ENCODE results near the gene LARGE1. TPM values are rescaled to one million over a fixed set of nuclear protein-coding genes. Genes with fewer than 3 reads are reported as not detected.

Gene LARGE1
- polyA plus RNA-seq, 3 donors = 24.5 to 27.2 (median 26.6) TPM

DNA sequence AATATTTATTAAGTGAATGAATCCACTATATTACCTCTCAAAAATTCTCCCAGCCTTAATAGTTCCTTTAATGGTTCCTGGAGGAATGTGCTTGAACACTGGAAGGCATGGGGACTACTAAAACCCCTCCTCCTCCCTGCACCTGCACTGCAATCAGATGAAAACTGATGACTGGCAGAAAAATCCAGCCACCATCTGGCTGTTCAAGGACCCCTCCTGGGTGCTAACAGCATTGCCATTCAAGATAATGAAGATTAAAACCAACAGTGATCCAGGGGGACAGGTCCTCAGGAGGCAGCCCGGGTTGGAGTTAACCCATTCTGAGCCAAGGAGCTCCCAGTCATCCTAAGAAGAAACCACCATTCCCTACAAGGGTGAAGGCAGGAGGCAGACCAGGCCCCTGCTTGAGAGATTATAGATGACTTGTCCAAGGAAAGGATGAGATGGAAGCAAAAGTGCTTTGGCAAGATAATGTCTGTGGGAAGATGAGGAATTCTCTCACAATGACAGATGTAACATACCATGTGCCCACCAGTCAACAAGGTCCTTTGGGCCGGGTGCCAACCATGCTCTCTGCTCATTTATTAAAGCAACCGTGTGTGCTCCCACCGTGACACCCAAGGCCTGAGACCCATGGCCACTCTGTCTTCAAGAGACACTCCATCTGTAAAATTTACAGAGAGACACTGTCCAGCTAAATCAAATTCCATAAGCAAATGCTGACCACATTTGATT is 90.6 kb downstream of the LARGE1 start:
- no peak for DNase-seq (ENCODE audit: low read depth in 3 of 3, low spot score in 2 of 3)

- no peak for DNase-seq (ENCODE audit: low read depth in 3 of 3, low spot score in 2 of 3)
Observed at GRCh38 chr22:33828302-33828701, 92.0 kb downstream of the LARGE1 start.

- no peak for DNase-seq (ENCODE audit: low read depth in 3 of 3, low spot score in 2 of 3)
Observed at GRCh38 chr22:33825761-33826160, 94.5 kb downstream of the LARGE1 start.

- no peak for DNase-seq (ENCODE audit: low read depth in 3 of 3, low spot score in 2 of 3)
Observed at GRCh38 chr22:33823552-33823951, 96.7 kb downstream of the LARGE1 start.

DNA sequence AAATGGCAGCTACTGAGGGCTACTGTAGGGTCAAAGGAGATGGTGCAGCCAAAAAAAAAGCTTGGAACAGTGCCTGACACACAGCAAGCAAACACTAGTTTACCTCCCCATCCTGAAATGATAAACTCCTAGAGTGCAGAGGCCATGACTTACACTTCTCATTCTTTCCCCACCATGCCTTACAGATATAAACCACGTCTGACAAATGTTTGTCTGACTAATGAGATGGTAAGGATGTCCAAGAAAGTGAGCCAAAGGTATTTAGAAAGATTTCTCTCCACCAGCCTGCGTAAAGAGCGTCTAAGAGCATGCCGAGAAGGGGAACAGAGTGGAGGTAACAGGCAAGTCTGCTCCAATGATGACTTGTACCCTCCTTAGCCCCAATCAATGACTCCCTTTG is 99.0 kb downstream of the LARGE1 start:
- DNase-seq (ENCODE audit: low read depth in 3 of 3, low spot score in 2 of 3) = no peak

DNA sequence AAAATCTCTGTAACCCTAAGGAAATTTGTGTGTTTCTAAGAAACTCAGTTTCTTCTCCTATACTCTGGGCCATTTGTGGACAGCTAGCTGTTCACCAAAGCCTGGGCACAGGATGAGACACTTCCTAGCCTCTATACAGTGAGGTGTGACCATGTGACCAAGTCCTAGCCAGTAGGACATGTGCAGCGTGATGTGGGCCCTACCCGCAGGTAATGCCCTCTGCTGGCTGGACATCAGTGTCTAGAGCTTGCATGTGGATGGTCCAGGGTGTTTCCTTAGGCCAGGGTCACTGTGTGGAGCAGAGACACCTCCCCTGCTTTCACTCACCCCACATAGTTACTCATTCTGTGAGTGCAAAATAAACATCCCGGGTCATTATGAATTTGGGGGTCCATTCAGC is 100.5 kb downstream of the LARGE1 start:
- no peak for DNase-seq (ENCODE audit: low read depth in 3 of 3, low spot score in 2 of 3)

DNA sequence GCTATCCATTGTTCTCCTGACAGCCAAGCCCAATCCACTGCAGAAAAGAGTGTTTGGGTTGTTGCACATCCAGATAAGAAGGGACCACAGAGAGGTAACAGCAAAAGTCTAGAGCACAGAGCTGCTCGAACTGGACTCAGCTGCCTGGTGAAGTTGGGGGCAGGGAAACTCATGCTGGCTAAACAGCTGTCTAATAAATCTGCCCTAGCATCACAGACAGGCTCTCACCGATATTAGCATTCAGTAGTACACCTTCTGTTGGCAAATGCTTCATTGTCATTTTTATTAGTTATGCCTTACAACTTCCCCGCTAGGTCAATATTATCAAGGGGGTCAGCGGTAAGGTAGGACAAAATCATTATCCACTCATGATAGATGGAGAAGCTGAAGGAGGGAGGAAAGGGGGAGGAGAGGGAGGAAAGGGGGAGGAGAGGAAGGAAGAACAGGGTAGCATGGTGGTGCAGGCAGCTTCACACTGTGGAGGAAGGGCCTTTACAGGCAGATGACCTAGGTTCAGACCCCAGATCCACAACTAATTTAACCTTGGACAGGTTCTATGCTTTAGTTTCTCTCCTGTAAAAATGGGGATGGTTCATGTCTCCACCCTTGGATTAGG is 102.7 kb downstream of the LARGE1 start:
- no peak for DNase-seq (ENCODE audit: low read depth in 3 of 3, low spot score in 2 of 3)

- DNase-seq (ENCODE audit: low read depth in 3 of 3, low spot score in 2 of 3) = no peak
Observed at GRCh38 chr22:33812360-33812977, 107.8 kb downstream of the LARGE1 start.

DNA sequence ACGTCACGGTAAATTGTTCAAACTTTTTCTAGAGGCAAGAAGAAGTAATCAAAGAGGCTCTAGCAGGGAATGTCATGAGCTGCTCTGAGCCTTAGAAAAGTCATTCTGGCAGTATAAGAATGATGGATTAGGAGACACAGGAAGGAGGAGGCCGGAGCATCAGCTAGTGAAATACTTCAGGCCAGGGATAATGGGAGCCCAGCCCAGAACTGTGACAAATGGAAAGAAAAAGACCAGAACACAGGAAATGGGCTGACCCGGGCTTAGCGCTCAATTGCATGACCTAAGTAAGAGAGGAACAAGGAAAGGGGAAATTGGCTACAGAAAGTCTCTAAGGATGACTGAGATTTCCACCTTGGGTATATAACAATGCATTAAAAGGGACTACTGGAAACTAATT is 108.6 kb downstream of the LARGE1 start:
- DNase-seq (ENCODE audit: low read depth in 3 of 3, low spot score in 2 of 3) = no peak

DNA sequence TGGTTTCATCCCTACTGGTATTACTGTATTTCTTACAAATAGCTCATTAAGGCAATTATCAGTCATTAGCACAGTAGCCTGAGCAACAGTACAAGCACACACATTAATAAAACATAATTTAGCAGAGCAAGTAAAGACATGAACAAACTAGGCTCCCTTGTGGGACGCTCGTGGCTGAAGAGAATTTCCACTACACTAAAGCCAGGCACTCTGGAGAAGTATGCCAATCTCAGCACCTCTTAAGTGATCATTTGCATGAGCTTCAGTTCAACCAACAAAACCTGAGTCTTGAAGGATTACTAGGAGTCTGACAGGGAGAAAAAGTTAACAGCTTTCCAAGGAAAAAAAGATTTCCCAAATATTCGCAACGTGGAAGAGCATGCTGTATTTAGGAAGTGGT is 109.1 kb downstream of the LARGE1 start:
- DNase-seq (ENCODE audit: low read depth in 3 of 3, low spot score in 2 of 3) = no peak

GRCh38 chr22:33807470-33807869 is 112.8 kb downstream of the LARGE1 start:
- no peak for DNase-seq (ENCODE audit: low read depth in 3 of 3, low spot score in 2 of 3)

DNA sequence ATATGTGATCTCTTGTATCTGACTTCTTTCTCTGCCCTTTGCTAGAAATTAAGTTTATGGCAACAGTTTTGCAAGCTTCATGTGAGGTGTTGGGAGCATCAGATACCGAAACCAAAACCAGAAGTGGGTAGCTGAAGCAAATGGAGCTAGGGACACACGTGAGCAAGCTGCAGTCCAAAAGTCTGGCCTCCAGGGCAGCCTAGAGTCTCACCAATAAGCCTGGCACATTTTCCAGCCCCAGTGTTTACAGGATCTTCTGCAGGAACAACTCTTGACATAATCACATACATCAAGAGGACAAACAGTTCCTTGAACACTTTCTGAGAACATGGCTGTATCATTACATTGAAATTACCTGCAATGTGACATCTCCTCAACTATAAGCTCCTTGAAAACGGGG is 114.1 kb downstream of the LARGE1 start:
- no peak for DNase-seq (ENCODE audit: low read depth in 3 of 3, low spot score in 2 of 3)

DNA sequence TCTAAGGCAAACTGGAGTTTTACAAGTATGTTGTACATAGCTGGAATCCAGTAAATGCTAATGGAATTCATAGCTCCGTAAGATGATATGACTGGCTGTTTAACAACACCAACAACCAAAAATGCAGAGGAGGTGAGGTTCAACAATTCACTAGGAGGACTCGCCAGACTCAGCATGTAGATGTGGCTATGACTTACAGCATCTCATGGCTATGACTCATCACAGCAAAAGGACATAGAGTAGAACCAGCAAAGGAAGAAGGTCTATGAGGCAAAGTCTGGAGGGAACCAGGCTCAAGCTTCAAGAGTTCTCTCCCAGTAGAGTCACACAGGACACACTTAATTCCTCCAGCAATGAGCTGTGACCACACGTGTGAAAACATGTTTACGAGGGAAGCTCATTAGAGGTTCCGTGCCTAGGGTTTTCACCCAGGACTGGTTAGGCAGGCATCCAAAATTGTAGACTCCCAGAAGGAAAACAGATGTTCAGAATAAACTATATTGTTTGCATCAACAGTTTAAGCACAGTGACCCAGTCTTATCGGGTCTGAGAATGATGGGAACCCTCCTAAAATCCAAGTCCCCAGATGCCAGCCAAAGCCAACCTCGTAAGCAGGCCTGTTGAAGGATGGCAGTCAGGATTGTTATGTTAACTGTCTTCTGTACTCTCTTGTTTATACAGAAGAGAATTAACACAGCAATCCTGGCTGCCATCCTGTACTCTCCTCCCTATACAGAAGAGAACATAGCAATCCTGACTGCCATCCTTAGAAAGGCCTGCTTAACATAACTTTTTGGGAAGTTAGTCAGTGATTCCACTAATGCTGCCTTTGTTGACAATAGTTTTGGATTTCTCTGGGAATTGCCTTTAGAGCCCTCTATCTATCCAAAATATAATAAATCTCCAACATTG is 116.6 kb downstream of the LARGE1 start:
- DNase-seq (ENCODE audit: low read depth in 3 of 3, low spot score in 2 of 3) = no peak

GRCh38 chr22:33798401-33798800 is 121.9 kb downstream of the LARGE1 start:
- DNase-seq (ENCODE audit: low read depth in 3 of 3, low spot score in 2 of 3) = no peak

DNA sequence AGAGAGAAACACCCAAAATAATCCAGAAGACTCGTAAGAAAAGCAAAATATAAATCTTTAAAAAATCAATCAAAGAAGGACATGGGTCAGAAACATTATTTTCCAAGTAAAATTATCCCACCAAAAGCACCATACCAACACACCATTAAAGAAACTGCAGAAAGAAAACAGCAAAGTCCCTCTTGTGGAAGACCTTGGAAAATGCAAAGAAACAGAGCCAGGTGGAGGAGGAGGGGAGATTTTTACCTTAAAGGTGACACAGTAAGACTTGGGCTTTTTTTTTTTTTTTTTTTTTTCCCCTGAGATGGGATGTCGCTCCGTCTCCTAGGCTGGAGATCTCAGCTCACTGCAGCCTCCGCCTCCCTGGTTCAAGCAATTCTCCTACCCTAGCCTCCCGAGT is 123.8 kb downstream of the LARGE1 start:
- no peak for DNase-seq (ENCODE audit: low read depth in 3 of 3, low spot score in 2 of 3)

DNA sequence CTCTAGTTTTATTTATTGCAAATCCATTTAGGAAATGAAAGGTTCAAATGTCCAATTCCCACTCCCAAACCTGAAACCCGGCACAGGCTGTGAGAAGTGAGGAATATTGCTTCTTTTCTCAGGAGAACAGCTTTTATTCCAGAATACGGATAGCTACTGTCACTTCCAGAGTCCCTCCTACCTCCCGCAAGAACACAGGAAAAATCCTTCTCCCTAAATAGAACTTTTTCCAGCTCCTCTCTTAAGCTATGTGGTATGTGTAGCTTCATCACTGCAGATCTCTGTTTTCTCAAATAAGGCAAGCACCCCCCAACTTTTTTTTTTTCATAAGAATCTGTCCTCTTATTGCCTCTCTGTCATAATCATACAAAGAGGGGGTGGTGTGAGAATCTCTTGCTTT is 126.8 kb downstream of the LARGE1 start:
- no peak for DNase-seq (ENCODE audit: low read depth in 3 of 3, low spot score in 2 of 3)

- DNase-seq (ENCODE audit: low read depth in 3 of 3, low spot score in 2 of 3) = no peak
Observed at GRCh38 chr22:33792832-33793231, 127.4 kb downstream of the LARGE1 start.

DNA sequence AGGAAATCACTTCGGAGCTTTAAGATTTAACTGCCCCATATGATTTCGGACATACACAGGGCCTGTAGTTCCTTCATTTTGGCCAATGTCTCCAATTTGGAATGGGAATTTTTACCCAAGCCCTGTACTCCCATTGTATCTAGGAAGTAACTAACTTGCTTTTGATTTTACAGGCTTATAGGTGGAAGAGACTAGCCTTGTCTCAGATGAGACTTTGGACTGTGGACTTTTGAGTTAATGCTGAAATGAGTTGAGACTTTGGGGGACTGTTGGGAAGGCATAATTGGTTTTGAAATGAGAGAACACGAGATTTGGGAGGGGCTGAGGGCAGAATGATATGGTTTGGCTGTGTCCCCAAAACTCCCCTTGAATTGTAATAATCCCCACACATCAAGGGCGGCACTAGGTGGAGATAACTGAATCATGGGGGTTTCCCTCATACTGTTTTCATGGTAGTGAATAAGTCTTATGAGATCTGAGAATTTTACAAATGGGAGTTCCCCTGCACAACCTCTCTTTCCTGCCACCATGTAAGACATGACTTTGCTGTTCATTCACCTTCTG is 130.5 kb downstream of the LARGE1 start:
- no peak for DNase-seq (ENCODE audit: low read depth in 3 of 3, low spot score in 2 of 3)

GRCh38 chr22:33788927-33789326 is 131.3 kb downstream of the LARGE1 start:
- no peak for DNase-seq (ENCODE audit: low read depth in 3 of 3, low spot score in 2 of 3)

GRCh38 chr22:33787645-33788456 is 132.4 kb downstream of the LARGE1 start:
- no peak for DNase-seq (ENCODE audit: low read depth in 3 of 3, low spot score in 2 of 3)
